HG03565 (cell line): ENCODE measurements around the gene AIFM3.
"Not testable (repeated sequence)": the region's sequence is repeated elsewhere in the genome, so short reads cannot be mapped to it uniquely, and the experiment has no call there.

Source experiments
- ATAC-seq: cut with Tn5 transposase; IDR thresholded peaks from one replicate; pipeline ENCODE4 v1.9.1; 2021; ENCODE audit warnings: mild to moderate bottlenecking, moderate library complexity; ENCODE audit not compliant: unreplicated experiment

The AIFM3 gene

GRCh38 chr22:20957102-20957682 is 9.9 kb upstream of the AIFM3 start:
- no peak for ATAC-seq

- no peak for ATAC-seq
These were observed 9.2 kb upstream of the AIFM3 start for GRCh38 chr22:20957683-20958431.

- ATAC-seq = no peak
These were observed 7.2 kb upstream of the AIFM3 start for GRCh38 chr22:20959578-20960461.

GRCh38 chr22:20960609-20961008 is 6.4 kb upstream of the AIFM3 start:
- no peak for ATAC-seq

- no peak for ATAC-seq
These were observed 4.5 kb upstream of the AIFM3 start for GRCh38 chr22:20962491-20962945.

GRCh38 chr22:20963201-20964052 is 3.6 kb upstream of the AIFM3 start:
- ATAC-seq = no peak

- ATAC-seq = no peak
These were observed 2.8 kb upstream of the AIFM3 start for GRCh38 chr22:20964090-20964798.

GRCh38 chr22:20964799-20965103 is 2.3 kb upstream of the AIFM3 start:
- ATAC-seq = no peak

GRCh38 chr22:20965104-20965887 is 1.8 kb upstream of the AIFM3 start:
- no peak for ATAC-seq

- no peak for ATAC-seq
These were observed 883 bp upstream of the AIFM3 start for GRCh38 chr22:20965888-20966855.

GRCh38 chr22:20967697-20968211 is 699 bp downstream of the AIFM3 start:
- ATAC-seq = no peak

GRCh38 chr22:20968281-20968977 is 1.4 kb downstream of the AIFM3 start:
- ATAC-seq = no peak

GRCh38 chr22:20970939-20971657 is 4.0 kb downstream of the AIFM3 start:
- no peak for ATAC-seq

GRCh38 chr22:20972014-20972694 is 5.1 kb downstream of the AIFM3 start:
- not testable (repeated sequence) for ATAC-seq

GRCh38 chr22:20972933-20973577 is 6.0 kb downstream of the AIFM3 start:
- ATAC-seq = no peak
